HG03175 (cell line): ENCODE measurements around the gene PCTP.

Experiments used
- ATAC-seq: cut with Tn5 transposase; IDR thresholded peaks from one replicate; pipeline ENCODE4 v1.9.1; 2021; ENCODE audit warnings: mild to moderate bottlenecking, moderate library complexity; ENCODE audit not compliant: unreplicated experiment

PCTP gene

DNA sequence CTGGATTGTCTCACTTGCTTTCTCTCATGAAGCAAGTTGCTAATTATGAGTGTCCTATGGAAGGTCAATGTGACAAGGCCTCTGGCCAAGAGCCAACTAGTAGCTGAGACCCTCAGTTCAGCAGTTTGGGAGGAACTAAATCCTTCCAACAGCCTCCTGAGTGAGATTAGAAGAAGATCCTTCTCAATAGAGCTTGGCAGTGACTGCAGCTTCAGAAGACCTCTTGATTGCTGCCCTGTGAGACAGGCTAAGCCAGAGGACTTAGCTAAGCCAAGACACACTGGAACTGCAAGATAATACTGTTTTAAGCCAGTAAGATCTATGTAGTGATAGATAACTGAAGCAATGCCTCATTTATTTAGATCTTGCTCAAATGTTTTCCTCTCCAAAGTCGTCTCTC is 34.3 kb downstream of the PCTP start:
- no peak for ATAC-seq

DNA sequence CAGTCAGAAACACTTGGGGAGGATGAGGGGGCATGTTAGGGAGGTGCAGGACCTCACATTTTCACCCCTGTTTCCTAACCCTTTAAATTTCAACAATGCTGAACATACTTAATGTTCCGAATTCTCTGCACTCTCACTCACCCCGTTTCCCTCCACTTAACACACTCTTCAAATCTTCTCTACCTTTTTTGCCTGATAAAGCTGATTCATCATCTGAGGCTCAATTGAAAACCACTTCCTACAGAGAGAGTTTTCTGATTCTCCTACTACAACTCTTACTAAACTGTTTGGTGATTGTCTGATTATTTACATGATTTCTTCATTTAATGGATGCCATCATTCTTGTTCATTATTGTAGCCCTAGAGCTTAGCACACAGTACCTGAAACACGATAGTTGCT is 42.4 kb downstream of the PCTP start:
- no peak for ATAC-seq

DNA sequence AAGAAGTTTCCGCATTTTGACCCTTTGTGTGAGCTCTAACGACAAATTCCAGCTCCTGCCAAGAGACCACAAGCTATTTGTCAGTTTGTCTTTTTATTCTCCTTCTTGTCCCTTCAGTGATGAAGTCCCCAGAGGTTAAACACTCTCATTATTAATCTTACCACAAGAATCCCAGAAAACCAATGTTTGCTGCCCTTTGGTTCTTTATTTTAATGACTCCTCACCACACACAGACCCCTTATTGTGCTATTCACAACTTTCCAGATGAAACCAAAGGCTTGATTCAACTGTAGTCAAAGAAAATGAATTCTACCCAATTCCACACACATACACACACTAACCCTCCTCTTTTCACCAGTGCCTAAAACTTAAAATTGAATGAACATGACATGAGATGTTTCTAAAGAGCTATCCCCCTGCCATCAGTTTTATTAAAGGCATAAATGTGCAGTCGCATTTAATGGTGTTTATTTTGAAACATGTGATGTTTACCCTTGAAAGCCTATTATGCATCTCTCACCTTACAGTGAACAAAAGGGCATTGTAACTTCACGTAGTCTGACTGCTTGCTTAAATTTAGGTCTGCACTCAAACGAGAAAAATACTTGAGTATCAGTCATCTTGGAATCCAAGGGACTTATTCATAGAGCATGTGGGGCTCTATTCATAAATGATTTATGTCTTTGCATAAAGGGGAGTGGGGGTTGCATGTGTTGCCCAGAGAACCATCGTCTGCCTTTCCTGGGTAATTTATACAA is 44.1 kb downstream of the PCTP start:
- ATAC-seq: no peak

DNA sequence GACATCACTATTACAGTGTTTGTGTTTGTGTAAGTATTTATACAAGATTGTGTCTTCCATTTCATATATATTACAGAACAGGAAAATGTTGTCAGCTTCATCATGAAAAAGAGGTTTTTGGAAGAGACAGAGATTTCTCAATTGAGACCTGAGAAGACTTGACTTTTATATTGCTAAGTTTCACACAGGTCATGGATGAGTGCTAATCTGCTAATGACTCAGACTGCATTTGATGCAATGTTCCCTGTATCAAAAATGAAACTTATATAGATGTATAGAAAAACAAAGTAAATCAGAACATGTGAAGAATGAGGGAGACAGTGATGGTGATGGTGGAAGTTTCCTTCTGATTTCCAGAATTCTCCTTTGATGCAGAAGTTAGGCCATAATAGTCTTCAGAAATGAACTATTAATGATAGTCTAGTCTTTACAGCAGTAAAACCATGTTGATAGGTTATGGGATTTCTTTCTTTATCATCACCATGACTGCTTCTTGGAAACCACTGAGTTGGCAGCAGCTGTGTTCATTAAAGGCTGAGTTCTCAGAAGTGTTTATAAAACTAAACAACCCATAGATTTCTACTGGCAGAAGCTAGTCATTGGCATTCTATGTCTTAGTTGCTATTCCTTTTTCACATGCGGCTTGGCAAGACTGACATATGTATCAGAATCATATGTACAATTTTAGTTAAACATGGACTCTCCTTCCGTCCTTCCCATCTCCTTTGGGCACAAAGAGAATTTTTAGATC is 56.1 kb downstream of the PCTP start:
- ATAC-seq: no peak

DNA sequence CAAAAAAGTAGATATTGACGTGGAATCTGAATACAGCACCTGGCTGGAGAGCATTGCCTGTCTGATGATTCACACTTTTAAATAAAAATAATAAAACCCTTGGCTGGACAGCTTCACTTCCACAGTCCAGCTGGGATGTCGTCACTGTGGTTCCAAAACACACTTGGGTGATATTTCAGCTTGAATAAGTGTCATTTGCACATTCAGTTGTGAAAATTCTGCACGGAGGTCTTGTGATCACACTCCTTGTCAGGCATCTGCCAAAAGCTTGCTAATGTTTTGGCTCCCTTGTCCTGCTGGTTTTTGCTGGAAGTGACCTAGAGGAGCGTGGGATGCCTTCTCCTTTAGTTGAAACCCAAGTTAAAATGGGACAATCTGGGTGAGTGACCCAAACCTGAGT is 60.7 kb downstream of the PCTP start:
- no peak for ATAC-seq

DNA sequence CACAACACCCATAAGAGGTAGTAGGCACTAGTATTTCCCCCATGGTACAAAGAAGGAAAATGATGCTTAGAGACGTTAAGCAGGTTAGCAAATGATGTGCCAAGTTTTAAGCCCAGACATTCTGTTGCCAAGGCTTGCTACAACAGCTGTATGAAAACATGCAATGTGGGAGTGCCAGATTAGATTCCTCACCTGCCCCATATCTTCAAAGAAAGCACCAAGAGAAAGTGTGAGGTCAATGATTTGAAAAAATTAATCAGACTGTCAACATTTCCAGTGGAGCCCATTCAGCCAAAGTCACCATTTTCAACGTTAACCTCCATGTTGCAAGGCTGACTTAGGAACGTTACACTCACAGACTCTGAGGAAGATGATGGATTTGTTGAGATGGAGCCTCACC is 61.5 kb downstream of the PCTP start:
- ATAC-seq: no peak

DNA sequence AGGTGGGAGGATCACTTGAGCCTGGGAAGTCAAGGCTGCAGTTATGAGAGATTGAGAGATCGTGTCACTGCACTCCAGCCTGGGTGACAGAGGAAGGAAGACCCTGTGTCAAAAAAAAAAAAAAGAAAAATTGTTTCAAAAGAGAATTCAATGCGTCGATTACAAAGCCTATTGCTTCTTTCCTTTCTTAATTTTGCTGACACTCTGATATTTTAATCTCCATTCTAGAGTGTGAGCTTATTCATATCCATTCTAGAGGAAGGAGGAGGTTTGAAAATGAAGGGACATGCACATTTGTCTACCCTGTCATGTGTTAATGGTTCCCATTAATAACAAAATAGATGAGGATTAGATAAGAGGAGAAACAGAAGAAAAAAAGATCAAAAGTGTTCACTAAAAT is 63.1 kb downstream of the PCTP start:
- no peak for ATAC-seq

DNA sequence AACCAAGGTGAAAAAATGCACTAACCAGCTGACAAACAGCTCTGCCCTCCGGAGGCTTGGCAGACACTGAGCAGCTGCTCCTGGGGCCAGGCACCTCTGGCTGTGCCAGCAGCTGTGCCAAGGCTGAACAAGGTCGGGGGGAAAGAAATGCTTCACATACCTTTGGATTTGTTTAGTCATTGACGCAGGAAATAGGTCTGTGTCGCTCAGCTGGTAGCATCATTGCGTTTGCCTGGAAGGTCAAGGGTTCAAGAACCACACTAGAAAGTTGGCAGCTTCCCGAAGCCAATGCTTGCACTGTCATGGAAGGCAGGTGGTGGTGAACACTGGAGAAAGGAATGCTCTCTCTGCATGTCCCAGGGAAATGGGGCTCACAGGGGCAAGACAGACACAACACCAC is 63.5 kb downstream of the PCTP start:
- no peak for ATAC-seq

DNA sequence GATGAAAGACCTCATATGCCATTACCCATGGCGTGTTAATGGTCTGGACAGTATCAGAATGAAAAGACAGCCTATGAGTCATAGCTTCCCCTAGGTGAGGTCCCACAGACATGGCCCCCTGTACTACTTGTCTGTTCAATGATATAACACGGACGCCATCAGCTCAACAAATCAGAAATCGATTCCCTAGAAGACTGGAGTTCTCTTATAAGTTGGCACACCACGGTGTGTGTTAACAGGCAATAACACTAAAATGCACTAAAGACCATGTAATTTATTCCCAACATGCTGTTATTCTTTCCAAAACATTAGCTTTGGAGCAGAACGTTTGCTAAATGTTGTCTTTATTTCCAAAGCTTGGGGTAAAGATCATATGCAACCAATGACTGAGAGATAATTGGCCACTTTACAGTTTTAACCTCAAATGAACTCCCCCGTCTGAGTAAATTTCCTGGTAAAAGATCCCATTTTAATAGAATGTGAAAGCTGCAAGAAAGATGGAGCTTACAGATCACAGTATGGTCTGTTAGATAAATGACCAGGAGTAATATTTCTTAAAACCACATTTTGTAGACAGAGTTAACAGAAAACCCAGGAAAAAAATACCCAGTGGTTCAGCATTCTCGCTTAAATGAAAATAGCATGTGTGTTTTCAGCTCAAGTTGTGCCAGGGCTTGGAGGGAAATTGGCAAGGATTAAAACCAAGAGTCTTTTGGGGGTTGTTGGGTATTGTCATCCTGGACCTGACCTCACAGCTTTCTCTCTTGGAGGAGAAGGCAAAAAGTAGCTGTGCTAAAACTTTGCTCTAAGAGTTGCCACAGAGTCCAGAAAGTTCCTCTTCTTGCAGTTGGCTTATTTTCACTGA is 65.9 kb downstream of the PCTP start:
- ATAC-seq: no peak

DNA sequence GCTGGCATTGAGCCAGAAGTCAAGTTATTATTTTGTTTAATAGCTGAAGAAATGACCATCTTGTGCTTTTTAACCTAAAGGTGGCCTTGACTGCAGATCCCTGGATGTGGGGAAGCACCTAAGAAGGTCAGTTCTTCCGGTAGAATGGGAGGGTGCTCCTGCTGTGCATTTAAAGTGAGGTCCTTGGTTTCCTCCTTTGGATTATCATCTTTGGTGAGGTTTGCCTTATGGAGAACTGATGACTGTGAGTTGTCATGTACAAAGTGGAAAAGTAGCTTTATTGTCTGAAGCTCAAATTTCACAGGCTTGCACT is 66.5 kb downstream of the PCTP start:
- ATAC-seq: no peak

DNA sequence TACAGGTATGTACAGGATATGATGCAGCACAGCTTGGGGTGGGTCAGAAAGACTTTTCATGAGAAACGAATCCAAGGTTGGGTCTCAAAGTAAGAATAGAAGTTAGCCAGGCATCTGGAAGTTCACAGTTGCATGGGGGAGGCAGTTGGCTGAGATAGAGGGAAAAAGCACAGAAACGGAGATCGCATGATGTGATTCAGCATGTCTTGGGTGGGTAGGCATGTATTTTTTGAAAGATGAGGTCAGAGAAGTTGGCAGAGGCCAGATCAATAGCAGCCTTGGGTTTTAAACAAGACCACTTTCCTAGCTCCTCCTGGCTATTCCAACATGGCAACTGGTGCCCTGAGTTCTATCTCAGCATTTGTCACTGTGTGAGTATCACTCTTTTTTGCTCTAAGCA is 67.2 kb downstream of the PCTP start:
- no peak for ATAC-seq

DNA sequence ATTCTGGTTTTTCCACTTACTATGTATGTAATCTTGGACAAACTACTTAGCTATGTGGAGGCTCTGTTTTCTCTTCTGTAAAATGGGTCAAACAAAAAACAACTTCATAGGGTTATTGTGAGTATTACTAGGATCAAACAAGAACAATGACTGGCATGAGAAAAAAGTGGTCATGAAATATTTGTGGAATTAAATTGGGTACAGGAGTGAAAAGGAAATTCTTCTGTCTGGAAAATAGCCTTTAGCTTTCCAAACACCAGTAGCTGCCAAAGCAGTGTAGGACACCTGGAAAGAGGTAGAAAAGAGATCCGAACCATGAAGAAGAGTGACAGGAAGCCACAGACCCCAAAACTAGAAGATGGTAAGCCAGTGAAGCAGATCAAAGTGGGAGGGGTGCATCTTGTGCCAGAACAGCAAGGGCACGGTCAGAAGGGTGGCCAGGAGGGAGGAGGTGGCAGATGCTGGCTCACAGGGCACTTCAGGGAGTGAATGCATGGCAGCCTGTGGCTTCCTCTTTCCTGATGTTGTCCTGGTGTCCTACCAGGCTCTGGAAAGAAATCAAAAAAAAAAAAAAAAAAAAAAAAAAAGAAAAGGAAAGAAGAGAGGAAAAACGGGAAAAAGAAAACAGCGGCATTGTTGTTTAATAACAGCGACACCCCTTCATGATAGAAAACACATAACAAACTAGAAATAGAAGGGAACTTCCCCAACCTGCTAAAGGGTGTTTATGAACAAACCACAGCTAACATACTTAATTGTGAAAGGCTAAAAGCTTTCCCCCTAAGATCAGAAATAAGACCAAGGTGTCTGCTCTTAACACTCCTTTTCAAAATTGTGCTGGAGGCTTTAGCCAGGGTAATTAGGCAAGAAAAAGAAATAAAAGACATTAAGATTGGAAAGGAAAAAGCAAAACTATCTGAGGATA is 67.9 kb downstream of the PCTP start:
- ATAC-seq: no peak

DNA sequence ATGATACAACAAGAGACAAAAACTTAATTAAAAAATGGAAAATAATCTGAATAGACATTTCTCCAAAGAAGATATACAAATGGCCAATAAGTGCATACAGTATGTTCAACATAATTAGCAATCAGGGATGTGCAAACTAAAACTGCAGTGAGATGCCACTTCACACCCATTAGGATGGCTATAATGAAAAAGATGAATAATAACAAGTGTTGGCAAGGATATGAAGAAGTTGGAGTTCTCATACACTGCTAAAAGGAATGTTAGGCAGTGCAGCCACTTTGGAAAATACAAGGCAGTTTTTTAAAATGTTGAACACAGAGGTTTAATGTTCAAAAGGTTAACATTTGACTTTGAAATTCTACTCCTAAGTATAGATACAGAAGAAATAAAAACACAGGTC is 69.8 kb downstream of the PCTP start:
- no peak for ATAC-seq

DNA sequence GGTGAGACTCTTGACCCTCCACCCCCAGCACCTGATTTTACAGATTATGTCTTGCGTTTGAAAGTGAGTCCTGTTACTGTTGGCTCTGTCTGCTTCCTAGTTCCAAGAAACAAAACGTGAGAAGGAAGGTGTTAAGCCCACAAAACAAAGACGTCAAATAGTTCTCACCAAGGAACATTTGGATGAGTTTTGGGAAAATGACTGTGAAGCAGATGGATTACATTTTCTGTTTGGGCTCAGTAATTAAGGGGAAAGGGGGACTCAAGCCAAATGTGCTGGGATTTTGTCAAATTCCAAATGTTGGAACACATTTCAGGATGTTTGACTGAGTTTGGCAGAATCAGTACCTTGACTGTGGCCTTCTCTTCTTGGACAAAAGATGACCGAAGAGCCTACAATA is 71.2 kb downstream of the PCTP start:
- ATAC-seq: no peak

DNA sequence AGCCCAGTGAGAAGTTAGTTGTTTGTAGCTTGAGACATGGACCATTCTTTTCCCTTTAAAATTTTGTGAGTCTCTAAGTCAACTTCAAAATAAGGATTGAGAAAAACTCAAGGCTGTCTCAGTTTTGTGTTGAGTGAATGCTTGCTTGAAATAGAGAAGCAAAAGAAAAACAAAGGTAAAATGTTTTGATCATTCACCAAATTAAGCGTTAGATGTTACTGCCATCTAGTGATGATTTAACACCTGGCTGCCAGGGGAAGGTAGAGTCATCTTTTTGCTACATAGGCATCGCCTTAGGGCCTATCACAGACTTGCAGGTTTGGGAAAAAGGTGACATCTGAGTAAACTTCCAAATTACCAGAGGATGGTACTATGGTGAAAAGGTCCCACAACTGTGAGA is 74.4 kb downstream of the PCTP start:
- no peak for ATAC-seq
